Measurements from ENCODE around the gene GDF10. TPM values are rescaled to one million over a fixed set of nuclear protein-coding genes. Genes with fewer than 3 reads are reported as not detected.
A peak's percentile ranks its signal among the peaks of the same experiment; 100 is the strongest.

GDF10 gene
- polyA plus RNA-seq, 12 donors, result 0.97 to 5.1 (median 1.5) TPM; not detected in 2

DNA sequence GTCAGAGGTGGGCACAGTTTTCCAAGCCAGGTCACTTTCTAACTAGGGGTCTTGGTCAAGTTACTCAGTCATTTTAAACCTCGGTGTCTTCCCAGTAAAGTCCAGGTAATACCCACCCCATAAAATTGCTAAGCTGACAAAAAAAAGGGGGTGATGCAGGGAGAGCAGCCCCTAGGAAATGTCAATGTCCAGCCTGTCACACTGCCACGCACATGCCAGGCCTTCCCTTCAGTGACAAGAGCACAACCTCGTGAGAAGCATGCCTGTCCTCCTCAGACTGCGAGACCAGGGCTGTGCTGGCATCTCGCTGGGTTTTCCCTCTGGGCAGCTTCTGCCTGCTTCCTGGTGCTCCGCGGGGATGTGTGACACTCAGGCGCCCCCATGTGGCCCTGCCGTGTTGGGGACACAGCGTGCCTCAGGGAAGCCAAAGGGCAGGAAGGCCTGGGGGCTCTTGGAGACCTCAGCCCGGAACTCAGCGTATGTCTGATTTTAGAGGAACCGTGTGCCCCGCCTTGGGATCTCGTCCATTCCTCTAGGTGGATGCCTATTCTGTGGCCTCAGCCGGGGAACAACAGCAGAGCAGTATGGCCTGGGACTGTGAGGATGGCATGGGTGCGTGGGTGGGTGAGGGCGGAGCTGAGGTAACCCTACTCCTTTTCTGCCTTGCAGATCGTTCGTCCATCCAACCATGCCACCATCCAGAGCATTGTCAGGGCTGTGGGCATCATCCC lies 12.1 kb downstream of the GDF10 start:
- peak; percentile 66 for DNase-seq

DNA sequence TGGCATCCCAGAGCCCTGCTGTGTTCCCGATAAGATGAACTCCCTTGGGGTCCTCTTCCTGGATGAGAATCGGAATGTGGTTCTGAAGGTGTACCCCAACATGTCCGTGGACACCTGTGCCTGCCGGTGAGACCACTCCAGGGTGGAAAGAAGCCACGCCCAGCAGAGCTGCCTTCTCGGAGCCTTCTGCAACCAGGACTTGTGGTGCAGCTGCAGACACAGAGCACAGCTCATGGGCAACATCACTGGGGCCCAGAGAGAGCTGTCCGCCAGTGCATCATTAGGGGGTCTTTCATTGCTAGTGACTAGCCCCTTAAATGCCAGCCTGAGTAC lies 12.6 kb downstream of the GDF10 start:
- DNase-seq, result no peak

DNA sequence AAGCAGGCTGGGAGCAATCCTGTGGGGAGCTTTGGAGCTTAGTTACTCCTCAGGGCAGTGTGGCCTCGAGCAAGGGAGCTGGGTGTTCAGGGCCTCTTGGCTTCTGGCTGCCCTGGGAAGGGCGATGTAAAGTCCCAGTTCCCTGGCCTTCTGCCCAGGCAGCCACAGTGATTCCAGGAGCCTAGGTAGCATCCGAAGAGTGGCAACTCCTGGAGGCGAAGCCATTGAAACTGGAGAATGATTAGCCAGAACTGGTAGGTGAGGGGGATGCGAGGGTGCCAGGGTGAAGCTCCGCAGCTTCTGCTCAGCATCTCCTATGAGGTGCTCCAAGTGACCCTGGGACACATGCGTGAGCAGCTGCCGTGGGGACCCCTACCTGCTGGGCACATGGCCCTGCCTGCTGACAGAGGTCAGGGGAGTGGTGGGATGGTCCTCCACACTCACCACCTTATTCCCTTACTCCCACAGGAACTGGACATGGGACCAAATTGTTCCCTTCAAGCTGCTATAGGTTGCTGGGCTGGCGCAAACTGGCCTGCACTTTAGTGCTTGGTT lies 14.5 kb downstream of the GDF10 start:
- no peak for DNase-seq

GRCh38 chr10:47315421-47315820 lies 15.4 kb downstream of the GDF10 start:
- DNase-seq, result no peak

DNA sequence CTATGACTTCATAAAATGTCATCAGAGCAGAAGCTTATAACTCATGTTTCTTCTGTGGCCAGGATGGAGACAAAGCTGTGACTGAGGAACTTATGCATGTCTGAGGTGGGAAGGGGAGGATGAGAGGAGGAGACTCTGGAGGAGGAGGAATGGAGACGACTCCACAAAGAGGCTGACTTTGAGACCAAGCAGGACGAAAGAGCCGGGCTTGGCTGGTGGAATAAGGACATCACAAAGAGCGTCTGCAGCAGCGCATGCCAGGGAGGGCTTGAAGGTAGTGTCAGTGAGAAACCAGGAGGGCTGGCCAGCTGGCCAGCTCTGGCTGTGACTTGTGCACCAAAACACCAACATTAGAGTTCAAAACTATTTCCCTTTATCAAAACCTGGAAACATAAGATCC lies 16.1 kb downstream of the GDF10 start:
- DNase-seq, result no peak

DNA sequence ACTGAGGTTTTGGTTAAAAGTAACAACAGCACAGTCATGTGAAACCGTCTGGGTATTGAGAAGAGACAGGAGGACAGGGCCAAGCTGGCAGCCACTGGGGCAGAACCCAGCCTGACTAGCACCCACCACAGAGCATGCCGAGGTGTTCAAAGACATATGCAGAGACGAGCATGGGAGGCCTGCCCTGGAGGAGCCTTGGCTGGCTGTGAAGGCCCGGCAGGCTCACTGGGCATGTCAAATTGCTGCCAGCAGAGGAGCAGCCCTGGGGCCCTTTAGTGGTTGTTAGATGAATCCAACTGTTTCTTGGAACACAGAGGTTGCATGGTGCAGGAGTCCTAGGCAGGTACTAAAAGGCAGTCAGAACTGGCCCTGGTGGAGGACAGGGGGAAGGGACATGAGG lies 17.3 kb downstream of the GDF10 start:
- DNase-seq, result no peak

GRCh38 chr10:47318706-47319105 lies 18.7 kb downstream of the GDF10 start:
- DNase-seq, result no peak

DNA sequence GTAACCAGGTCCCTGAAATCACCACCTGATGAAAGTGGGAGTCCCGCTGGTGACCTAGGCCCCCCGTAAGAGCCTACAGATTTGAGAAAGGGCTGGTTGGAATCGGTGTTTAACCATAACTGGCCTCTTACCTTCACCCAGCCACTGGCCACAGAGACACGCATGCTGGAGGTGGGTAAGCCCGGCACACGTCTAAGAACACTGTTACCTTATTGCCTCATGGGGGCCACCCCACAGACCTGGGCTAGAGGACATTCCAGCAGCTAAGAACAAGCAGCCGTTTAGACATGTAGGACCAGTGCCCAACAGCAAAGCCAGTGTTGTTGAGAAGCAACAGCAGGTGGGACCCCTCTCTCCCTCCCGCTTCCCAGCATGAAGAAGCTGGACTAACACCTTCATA lies 19.8 kb downstream of the GDF10 start:
- DNase-seq, result no peak

- no peak for DNase-seq
Measured at GRCh38 chr10:47320812-47321211, 20.8 kb downstream of the GDF10 start.

GRCh38 chr10:47321521-47322195 lies 21.7 kb downstream of the GDF10 start:
- no peak for DNase-seq

DNA sequence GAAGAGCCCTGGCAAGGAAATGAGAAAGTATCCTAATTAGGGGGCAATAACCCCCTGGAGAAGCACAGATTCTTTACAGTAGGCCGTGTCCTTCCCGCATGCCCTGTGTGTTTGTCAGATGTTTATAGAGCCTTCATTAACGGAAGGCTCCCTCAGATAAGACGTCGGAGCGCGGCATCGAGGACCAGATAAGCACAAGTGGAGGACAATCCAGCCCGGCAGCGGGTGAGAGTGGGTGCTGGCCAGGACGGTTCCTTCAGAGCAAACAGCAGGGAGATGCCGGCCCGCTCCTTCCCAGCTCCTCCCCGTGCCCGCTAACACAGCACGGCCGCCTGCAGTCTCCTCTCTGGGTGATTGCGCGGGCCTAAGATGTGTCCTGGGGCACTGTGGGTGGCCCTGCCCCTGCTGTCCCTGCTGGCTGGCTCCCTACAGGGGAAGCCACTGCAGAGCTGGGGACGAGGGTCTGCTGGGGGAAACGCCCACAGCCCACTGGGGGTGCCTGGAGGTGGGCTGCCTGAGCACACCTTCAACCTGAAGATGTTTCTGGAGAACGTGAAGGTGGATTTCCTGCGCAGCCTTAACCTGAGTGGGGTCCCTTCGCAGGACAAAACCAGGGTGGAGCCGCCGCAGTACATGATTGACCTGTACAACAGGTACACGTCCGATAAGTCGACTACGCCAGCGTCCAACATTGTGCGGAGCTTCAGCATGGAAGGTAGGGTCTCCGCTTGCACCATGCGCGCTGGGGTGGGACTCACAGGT lies 22.5 kb downstream of the GDF10 start, which contains the start of gene GDF2:
TSS of gene GDF2 (plus strand) at position 155 of the 762 bp plus-strand sequence. CDS start at position 370, 215 bp downstream.
- DNase-seq, result no peak

- DNase-seq, result no peak
Measured at GRCh38 chr10:47323087-47323486, 23.1 kb downstream of the GDF10 start.

DNA sequence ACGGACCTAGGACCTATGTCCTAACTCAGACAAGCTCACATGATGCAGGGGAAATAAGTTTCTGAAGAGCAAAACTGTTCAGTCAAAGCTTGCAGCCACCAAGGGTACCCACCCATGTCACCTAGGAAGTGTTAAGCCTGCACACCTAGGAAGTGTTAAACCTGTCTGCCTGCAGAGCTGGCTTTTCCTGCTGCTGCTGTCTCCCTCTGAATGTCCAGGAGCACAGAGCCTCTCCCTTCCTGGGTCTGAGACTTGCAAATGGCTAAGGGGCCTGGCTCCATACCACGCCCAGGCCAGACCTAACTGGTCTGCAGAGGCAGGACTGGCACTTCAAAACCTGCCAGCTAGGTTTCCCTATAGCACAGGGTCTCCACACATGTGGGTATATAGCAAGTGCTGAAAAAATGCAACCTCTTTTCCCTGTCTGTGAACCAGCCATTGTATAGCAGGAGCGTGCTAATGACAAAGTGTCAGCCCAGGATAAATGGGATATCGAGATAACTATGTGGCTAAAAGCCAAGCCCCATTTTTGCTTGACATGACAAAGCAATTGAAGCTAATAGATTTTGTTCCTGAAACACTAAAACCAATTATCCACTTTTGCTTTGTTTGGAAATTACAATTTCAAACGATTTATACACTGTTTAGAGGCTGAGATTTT lies 23.8 kb downstream of the GDF10 start:
- no peak for DNase-seq

DNA sequence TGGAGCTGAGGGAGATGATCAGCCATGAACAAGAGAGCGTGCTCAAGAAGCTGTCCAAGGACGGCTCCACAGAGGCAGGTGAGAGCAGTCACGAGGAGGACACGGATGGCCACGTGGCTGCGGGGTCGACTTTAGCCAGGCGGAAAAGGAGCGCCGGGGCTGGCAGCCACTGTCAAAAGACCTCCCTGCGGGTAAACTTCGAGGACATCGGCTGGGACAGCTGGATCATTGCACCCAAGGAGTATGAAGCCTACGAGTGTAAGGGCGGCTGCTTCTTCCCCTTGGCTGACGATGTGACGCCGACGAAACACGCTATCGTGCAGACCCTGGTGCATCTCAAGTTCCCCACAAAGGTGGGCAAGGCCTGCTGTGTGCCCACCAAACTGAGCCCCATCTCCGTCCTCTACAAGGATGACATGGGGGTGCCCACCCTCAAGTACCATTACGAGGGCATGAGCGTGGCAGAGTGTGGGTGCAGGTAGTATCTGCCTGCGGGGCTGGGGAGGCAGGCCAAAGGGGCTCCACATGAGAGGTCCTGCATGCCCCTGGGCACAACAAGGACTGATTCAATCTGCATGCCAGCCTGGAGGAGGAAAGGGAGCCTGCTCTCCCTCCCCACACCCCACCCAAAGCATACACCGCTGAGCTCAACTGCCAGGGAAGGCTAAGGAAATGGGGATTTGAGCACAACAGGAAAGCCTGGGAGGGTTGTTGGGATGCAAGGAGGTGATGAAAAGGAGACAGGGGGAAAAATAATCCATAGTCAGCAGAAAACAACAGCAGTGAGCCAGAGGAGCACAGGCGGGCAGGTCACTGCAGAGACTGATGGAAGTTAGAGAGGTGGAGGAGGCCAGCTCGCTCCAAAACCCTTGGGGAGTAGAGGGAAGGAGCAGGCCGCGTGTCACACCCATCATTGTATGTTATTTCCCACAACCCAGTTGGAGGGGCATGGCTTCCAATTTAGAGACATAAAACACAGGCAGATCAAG lies 25.6 kb downstream of the GDF10 start:
- DNase-seq, result no peak

DNA sequence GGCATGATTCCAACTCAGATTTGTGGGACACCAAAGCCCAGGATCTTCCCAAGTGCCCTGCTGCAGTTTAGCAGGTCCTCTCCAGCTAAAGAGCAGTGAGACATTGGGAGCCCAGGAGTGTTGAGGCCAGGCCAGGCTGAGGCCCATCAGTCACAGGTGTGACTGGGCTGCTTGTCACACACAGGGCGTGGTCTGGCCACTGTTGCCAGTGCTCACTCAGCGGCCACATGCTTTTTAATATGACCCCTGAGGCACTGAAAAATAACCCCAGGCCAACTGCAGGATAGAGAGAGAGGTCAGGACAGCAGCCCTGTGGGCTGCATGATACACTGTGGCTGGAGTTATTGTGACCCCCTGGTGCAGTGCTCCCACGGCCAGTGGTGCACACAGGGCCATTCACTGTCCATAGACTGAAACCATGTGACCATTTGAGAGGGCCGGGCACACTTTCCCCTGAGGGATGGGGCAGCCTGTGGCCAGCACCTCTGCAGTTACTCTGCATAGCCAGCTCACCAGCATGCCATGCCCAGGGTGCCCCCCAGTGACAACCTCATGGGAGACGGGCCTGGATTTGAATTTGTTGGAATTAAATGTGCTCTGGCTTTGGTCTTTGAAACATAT lies 26.4 kb downstream of the GDF10 start:
- DNase-seq, result no peak

GRCh38 chr10:47326927-47327330 lies 26.9 kb downstream of the GDF10 start:
- DNase-seq, result no peak

DNA sequence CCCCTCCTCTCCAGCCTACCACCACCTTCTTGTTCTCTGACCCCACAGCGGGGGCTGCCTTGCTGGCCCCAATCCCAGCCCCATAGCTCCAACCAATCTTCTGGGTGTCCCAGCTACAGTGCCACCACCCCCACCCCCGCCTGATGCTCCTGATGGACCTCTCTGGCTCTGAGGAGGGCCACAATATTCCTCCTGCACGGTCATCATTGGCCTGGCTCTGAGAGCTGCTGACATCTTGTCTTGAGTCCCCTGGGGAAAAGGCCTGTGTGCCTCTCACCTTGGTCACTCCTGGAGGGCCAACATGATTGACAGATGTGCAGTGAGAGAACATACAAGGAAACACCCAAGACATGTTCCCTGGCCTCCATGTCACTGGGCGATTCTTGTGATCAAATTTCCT lies 29.9 kb downstream of the GDF10 start:
- DNase-seq, result no peak

DNA sequence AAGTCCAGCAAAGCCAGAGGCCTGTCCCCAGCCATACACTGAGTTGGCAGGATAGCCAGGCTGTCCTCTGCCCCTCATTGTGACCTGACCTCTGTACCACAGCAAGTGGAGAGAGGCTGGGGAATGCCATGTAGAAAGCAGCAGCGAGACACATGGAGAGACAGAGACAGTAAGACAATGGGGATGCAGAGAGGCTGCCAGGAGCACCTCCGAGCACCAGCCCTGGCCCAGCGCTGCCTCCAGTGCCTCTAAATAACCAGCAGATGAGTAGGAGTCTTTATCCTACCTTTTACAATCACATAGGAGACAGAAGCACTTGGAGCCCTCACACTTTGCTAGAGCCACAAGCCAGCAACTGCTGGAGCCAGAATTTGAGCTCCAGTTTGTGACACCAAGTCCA lies 30.4 kb downstream of the GDF10 start:
- DNase-seq, result no peak

DNA sequence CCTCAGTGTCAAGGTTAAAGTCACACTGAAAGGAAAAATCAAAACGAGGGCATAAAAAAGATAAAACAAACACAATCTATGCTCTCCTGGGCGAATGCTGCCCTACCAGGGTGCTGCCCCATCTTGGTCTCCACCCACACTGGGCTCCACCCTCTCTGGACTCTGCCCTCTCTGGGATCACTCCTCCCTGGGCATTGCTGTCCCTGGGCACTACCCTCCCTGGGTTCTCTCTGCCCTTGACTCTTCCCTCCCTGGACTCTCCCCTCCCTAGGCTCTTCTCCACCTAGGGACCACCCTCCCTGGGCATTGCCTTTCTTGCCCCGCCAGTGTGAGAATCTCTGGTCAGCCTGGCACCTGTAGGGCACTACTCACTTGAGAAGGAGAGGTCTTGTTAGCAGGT lies 30.8 kb downstream of the GDF10 start:
- no peak for DNase-seq

- DNase-seq, result no peak
Measured at GRCh38 chr10:47331491-47331890, 31.5 kb downstream of the GDF10 start.

Measured in muscle of arm (tissue), 12 donors.